Subcutaneous adipose tissue (tissue), 4 donors: ENCODE data around the gene PSMB3. TPM values are rescaled to one million over a fixed set of nuclear protein-coding genes. Genes with fewer than 3 reads are reported as not detected.

Experiments
- CTCF ChIP-seq: fragments of 450-650 bp; IDR thresholded peaks from one replicate; pipeline ENCODE4 v1.5.1; 2016; ENCODE audit warnings: low read depth, mild to moderate bottlenecking, control low read depth, antibody characterized with exemption, moderate library complexity
- total RNA-seq, 4 donors: library from RNA; depleted of rRNA; stranded (reverse); fragments of >200 nt; gene quantifications; one replicate each; pipeline ENCODE4 v1.1.0, GENCODE V29; 2016

PSMB3 gene
- total RNA-seq, 4 donors from 2014 or later: 78.4 to 216 (median 113) TPM

GRCh38 chr17:38728290-38728831 lies 24.2 kb upstream of the PSMB3 start:
- TF ChIP-seq CTCF: no peak

GRCh38 chr17:38729368-38729885 lies 23.1 kb upstream of the PSMB3 start:
- TF ChIP-seq CTCF: no peak

- TF ChIP-seq CTCF: no peak
These were observed 22.5 kb upstream of the PSMB3 start, which contains the start of gene CISD3 for GRCh38 chr17:38729886-38730525. Gene CISD3, plus strand, starts transcription at chr17:38730341. Its CDS starts 18 bp downstream, at chr17:38730359.

- TF ChIP-seq CTCF: no peak
These were observed 21.8 kb upstream of the PSMB3 start for GRCh38 chr17:38730526-38731379.

GRCh38 chr17:38731526-38732294 lies 20.8 kb upstream of the PSMB3 start:
- TF ChIP-seq CTCF: no peak

GRCh38 chr17:38732376-38733281 lies 19.9 kb upstream of the PSMB3 start:
- no peak for TF ChIP-seq CTCF
